ENCODE results near the gene UBQLN3.

Gene UBQLN3

GRCh38 chr11:5473921-5474320 is 35.8 kb downstream of the UBQLN3 start:
- H3K9me3 ChIP-seq (ENCODE audit: control insufficient read depth, low read length): no peaks in the 10 kb centered on the region
- H3K4me3 ChIP-seq (ENCODE audit: extremely low read depth, insufficient read depth, low read length, poor library complexity, severe bottlenecking): no peak overlapping the region
- H3K27ac ChIP-seq (ENCODE audit: low read depth, low read length, severe bottlenecking): no peak overlapping the region
- H3K36me3 ChIP-seq (ENCODE audit: control insufficient read depth, insufficient read depth, low read length): no peaks in the 10 kb centered on the region
- no peaks in the 10 kb centered on the region for H3K4me1 ChIP-seq (ENCODE audit: control insufficient read depth, insufficient read depth, low read length, poor library complexity, severe bottlenecking)

GRCh38 chr11:5467527-5467926 is 42.2 kb downstream of the UBQLN3 start:
- Histone ChIP-seq H3K36me3 (ENCODE audit: control insufficient read depth, insufficient read depth, low read length) (no peaks in the 10 kb centered on the region), H3K27ac (ENCODE audit: low read depth, low read length, severe bottlenecking) (no peak overlapping the region), H3K4me1 (ENCODE audit: control insufficient read depth, insufficient read depth, low read length, poor library complexity, severe bottlenecking) (no peaks in the 10 kb centered on the region), H3K9me3 (ENCODE audit: control insufficient read depth, low read length) (no peaks in the 10 kb centered on the region), H3K4me3 (ENCODE audit: extremely low read depth, insufficient read depth, low read length, poor library complexity, severe bottlenecking) (no peak overlapping the region)
- 60 to 67% methylated on average over 1 to 2 of the region's 2 CpGs for WGBS, 2 experiments (ENCODE audit: insufficient coverage in 2 of 2)

DNA sequence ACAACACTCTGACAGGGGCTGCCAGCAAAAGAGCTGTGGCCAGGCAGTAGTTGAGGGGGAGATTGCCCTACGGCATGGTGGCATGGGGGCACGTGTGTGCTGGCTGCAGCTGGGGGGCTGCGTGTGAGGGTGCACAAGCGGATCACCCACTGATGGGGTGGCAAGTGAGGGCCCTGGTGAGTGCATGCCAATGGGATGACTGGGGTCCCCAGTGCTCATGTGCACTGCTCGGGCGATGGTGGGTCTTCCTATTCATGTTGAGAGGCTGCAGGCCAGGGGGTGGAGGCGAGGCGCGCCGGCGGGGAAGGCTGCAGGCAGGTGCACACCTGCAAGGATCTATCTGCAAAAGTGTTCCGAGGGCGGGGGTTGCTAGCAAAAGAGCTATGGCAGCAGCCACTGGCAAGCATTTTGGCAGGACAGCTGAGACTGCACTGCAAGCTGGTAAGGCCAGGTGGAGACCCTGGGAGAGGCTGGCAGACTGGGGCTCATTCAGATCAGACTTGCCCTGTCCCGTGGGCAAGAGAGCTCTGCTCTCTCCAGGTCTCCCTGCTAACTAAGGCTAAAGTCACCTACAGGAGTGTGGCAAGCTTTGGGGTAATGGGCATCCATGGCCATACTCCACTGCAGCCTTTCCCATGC is 48.7 kb downstream of the UBQLN3 start:
- Histone ChIP-seq H3K4me1 (ENCODE audit: control insufficient read depth, insufficient read depth, low read length, poor library complexity, severe bottlenecking) (no peaks in the 10 kb centered on the region), H3K4me3 (ENCODE audit: extremely low read depth, insufficient read depth, low read length, poor library complexity, severe bottlenecking) (no peak overlapping the region), H3K36me3 (ENCODE audit: control insufficient read depth, insufficient read depth, low read length) (no peaks in the 10 kb centered on the region), H3K27ac (ENCODE audit: low read depth, low read length, severe bottlenecking) (no peak overlapping the region), H3K9me3 (ENCODE audit: control insufficient read depth, low read length) (no peaks in the 10 kb centered on the region)
- WGBS, 2 experiments (ENCODE audit: insufficient coverage in 2 of 2): 84 to 94% methylated on average over 7 to 14 of the region's 14 CpGs

All from mesodermal cell (in vitro differentiated cells).